Heart right ventricle (tissue), 16 donors: ENCODE data around the gene MAT2B. TPM values are rescaled to one million over a fixed set of nuclear protein-coding genes. Genes with fewer than 3 reads are reported as not detected.
A peak's percentile ranks its signal among the peaks of the same experiment; 100 is the strongest.

Experiments used
- ATAC-seq, 8 donors: fragments of 200-7000 bp; cut with Tn5 transposase; one replicate each; pipeline ENCODE4 v1.9.1; 2020; ENCODE audit warnings: mild to moderate bottlenecking in 8 of 8, moderate library complexity in 8 of 8, moderate number of reproducible peaks in 1 of 8
- DNase-seq, 2 donors: peaks; one replicate each; pipeline ENCODE4 v3.0.0-alpha.2; 2020
- H3K27ac ChIP-seq, 10 donors: fragments of 200-600 bp; sonication (generic) in 2 of 10; one replicate each; pipeline versions ENCODE4 v1.5.0 to v1.8.0; 2020 to 2022; ENCODE audit warnings: mild to moderate bottlenecking in 3 of 10
- H3K27me3 ChIP-seq, 7 donors: fragments of 200-600 bp; one replicate each; pipeline ENCODE4 v1.8.0; 2021 to 2022; ENCODE audit warnings: mild to moderate bottlenecking in 2 of 7
- H3K36me3 ChIP-seq, 9 donors: fragments of 200-600 bp; sonication (generic) in 1 of 9; one replicate each; pipeline versions ENCODE4 v1.5.0 to v1.8.0; 2020 to 2022; ENCODE audit warnings: mild to moderate bottlenecking in 2 of 9
- H3K4me1 ChIP-seq, 9 donors: fragments of 200-600 bp; sonication (generic) in 1 of 9; one replicate each; pipeline versions ENCODE4 v1.5.0 to v1.8.0; 2020 to 2022; ENCODE audit warnings: mild to moderate bottlenecking in 4 of 9
- H3K4me3 ChIP-seq, 10 donors: fragments of 200-600 bp; sonication (generic) in 2 of 10; one replicate each; pipeline versions ENCODE4 v1.5.0 to v1.8.0; 2020 to 2022; ENCODE audit warnings: mild to moderate bottlenecking in 7 of 10, moderate library complexity in 2 of 10
- H3K9me3 ChIP-seq, 11 donors: fragments of 200-600 bp in 10 of 11; sonication (generic) in 2 of 11; one replicate each; pipeline versions ENCODE4 v1.5.0 to v1.8.0; 2013 to 2022; ENCODE audit warnings: mild to moderate bottlenecking in 2 of 11, control low read depth in 1 of 11, moderate library complexity in 1 of 11
- CTCF ChIP-seq, 9 donors: fragments of 200-600 bp; sonication (generic) in 2 of 9; IDR thresholded peaks; one replicate each; pipeline versions ENCODE4 v1.5.0 to v1.8.0; 2021 to 2022; ENCODE audit warnings: antibody characterized with exemption in 9 of 9, mild to moderate bottlenecking in 5 of 9, moderate library complexity in 1 of 9
- WGBS, 2 donors: extraction: QIAGEN DNeasy Blood & Tissue Kit; methylation state at CpG; one replicate each; pipeline ENCODE4 v1.1.7; 2013; ENCODE audit warnings: inconsistent platforms in 1 of 2; 5-methylcytosine and 5-hydroxymethylcytosine counted together
- intact Hi-C, 10 donors: fragments of 100-400 bp; cut with DNase I; formaldehyde crosslinking; loops; one replicate each; pipeline versions ENCODE4 v1.11.1 to v1.14.2; 2022
- polyA plus RNA-seq, 2 donors: library from polyadenylated mRNA; stranded (reverse); fragments of 200-250 nt; gene quantifications; one replicate each; pipeline ENCODE4 v1.2.3, GENCODE V29; 2013
- total RNA-seq, 10 donors: library from RNA; stranded (reverse); fragmentation: NEBNext Ultra II Directional in 3 of 10; extraction: Animal tissue kit (Norgen Biotek cat#: 25700) in 3 of 10; gene quantifications; one replicate each; pipeline versions ENCODE4 v1.2.1 to v1.2.4, GENCODE V29; 2021 to 2023
- donor health status: Arrhythmogenic right ventricular cardiomyopathy.
- donor health status: ischemic (EF 13 %, LVEDD 7.1; RV severe dilation, severe dysfunction).
- donor health status: healthy with polysubstance abuse.
- donor health status: DM: no; HTN: yes; CAD: no.
- donor health status: DM: no; HTN: no; CAD: no.
- donor health status: ischemic (EF 25% LVEDD 6.9; RV normal size, moderate dysfunction).
- donor health status: ischemic (EF 25% LVEDD 5.7; RV mildly dilated, moderate dysfunction).
- donor health status: healthy.
- donor health status: DM: yes; HTN: yes; CAD: no.
- donor health status: Ischemic cardiomyopathy.
- donor health status: ischemic (EF 35%, LVEDD 5.7; RV mildly dilated, moderate dysfunction).
- donor health status: nonischemic (EF 11% LVEDD 7.7; RV severe dilation, severe dysfunction).
- donor health status: DM: yes; HTN: yes; CAD: no.
- donor health status: PGD.
- donor health status: ischemic (EF 29% LVEDD 5.4; RV normal size, mild dysfunction).
- donor health status: nonischemic (EF 23%, LVEDD 6.1; RV moderate dilation, normal function).

The MAT2B gene
- total and polyA plus RNA-seq, 12 donors: 22.9 to 63.2 (median 55.4) TPM

- no peaks in the 10 kb centered on the region for H3K9me3 ChIP-seq
- ATAC-seq: no peak
- H3K4me3 ChIP-seq: peak overlapping the region; percentile 64 to 98 (median 81)
- TF ChIP-seq CTCF (IDR thresholded peaks at IDR 0.05): no peak
- peaks cover 0 to 30% (median 11%) of the 10 kb centered on the region in 9 donors for H3K36me3 ChIP-seq
- H3K27me3 ChIP-seq: no peaks in the 10 kb centered on the region
- intact Hi-C loops: loop anchor here in 2 of 10 donors (2.0 to 10.0 kb wide), 2 partner anchors 20 to 46 kb away; partner anchors contain the start of gene MAT2B (in 1 of the 2)
- no peak for DNase-seq
- 41% methylated on average over 6 of the region's 6 CpGs for WGBS, 2 donors
- H3K27ac ChIP-seq: peak overlapping the region in 9 of 10 donors; percentile 89 to 99 (median 94)
- H3K4me1 ChIP-seq: peaks cover 6 to 37% (median 30%) of the 10 kb centered on the region in 9 donors
These were observed 46.5 kb upstream of the MAT2B start for GRCh38 chr5:163458778-163459385.

- 0 to 1% methylated on average over 12 of the region's 12 CpGs for WGBS, 2 donors
- DNase-seq (no peak), ATAC-seq (peak in 1 of 8 donors; percentile 0)
- Histone ChIP-seq H3K4me1 (peaks cover 6 to 37% (median 30%) of the 10 kb centered on the region in 9 donors), H3K9me3 (no peaks in the 10 kb centered on the region), H3K27ac (peak overlapping the region; percentile 89 to 99 (median 94)), H3K4me3 (peak overlapping the region; percentile 64 to 98 (median 81)), H3K36me3 (peaks cover 0 to 24% (median 9%) of the 10 kb centered on the region in 9 donors), H3K27me3 (no peaks in the 10 kb centered on the region)
- TF ChIP-seq CTCF (IDR thresholded peaks at IDR 0.05): no peak
- intact Hi-C loops: loop anchor here in 2 of 10 donors (2.0 to 10.0 kb wide), 2 partner anchors 21 to 45 kb away; partner anchors contain the start of gene MAT2B (in 1 of the 2)
These were observed 46.0 kb upstream of the MAT2B start for GRCh38 chr5:163459462-163459818.

- peak in 5 of 9 donors; percentile 17 to 58 (median 46) for TF ChIP-seq CTCF (IDR thresholded peaks at IDR 0.05)
- Histone ChIP-seq H3K4me1 (peaks cover 6 to 37% (median 30%) of the 10 kb centered on the region in 9 donors), H3K27me3 (no peaks in the 10 kb centered on the region), H3K4me3 (peak within 1 kb of the TSS; percentile 64 to 98 (median 81)), H3K27ac (peak within 1 kb of the TSS; percentile 89 to 99 (median 94)), H3K36me3 (peaks cover 0 to 19% (median 7%) of the 10 kb centered on the region in 9 donors), H3K9me3 (no peaks in the 10 kb centered on the region)
- DNase-seq: peak; percentile 97 to 98
- ATAC-seq: peak; percentile 95 to 98 (median 97)
- intact Hi-C loops: loop anchor here in 8 of 10 donors (1.0 to 10.0 kb wide), 8 partner anchors 21 to 47 kb away; partner anchors contain the start of genes MAT2B (in 6 of the 8) and CCNG1 (in 1 of the 8)
- 0 to 1% methylated on average over 59 of the region's 59 CpGs for WGBS, 2 donors
These were observed 45.4 kb upstream of the MAT2B start, which contains the start of gene NUDCD2 for GRCh38 chr5:163459819-163460561. TSS of gene NUDCD2 (minus strand) at chr5:163460102. CDS start at chr5:163460050, 52 bp downstream.

GRCh38 chr5:163460562-163461171, 44.8 kb upstream of the MAT2B start, which contains the start of gene HMMR:
TSS of gene HMMR (plus strand) at chr5:163460632. CDS start at chr5:163460693, 61 bp downstream.
- no peaks in the 10 kb centered on the region for H3K27me3 ChIP-seq
- no peak for TF ChIP-seq CTCF (IDR thresholded peaks at IDR 0.05)
- H3K4me1 ChIP-seq: peaks cover 6 to 37% (median 30%) of the 10 kb centered on the region in 9 donors
- WGBS, 2 donors: 0 to 1% methylated on average over 23 of the region's 23 CpGs
- DNase-seq (no peak), ATAC-seq (no peak)
- no peaks in the 10 kb centered on the region for H3K9me3 ChIP-seq
- intact Hi-C loops: loop anchor here in 7 of 10 donors (1.0 to 5.0 kb wide), 6 partner anchors 23 to 47 kb away; partner anchors contain the start of genes MAT2B (in 5 of the 7) and CCNG1 (in 1 of the 7)
- H3K27ac ChIP-seq: peak within 1 kb of the TSS; percentile 89 to 99 (median 94)
- peaks cover 0 to 12% (median 6%) of the 10 kb centered on the region in 9 donors for H3K36me3 ChIP-seq
- H3K4me3 ChIP-seq: peak within 1 kb of the TSS; percentile 64 to 98 (median 81)
